Left lung (tissue), 10 donors: ENCODE results near the gene CDX1. TPM values are rescaled to one million over a fixed set of nuclear protein-coding genes. Genes with fewer than 3 reads are reported as not detected.
A peak's percentile ranks its signal among the peaks of the same experiment; 100 is the strongest.

ENCODE experiments used
- ATAC-seq: fragments of 200-7000 bp; cut with Tn5 transposase; one replicate; pipeline ENCODE4 v1.9.1; 2020; ENCODE audit warnings: moderate library complexity
- DNase-seq, 4 donors: peaks; one replicate each; pipeline ENCODE4 v3.0.0-alpha.2; 2013 to 2020
- H3K27ac ChIP-seq, 2 donors: fragments of 200-600 bp; sonication (generic) in 1 of 2; one replicate each; pipeline versions ENCODE4 v1.5.0 to v1.8.0; 2020 to 2021
- H3K27me3 ChIP-seq, 2 donors: fragments of 200-600 bp; sonication (generic) in 1 of 2; one replicate each; pipeline versions ENCODE4 v1.5.0 to v1.8.0; 2020 to 2021
- H3K36me3 ChIP-seq, 2 donors: fragments of 200-600 bp; sonication (generic) in 1 of 2; one replicate each; pipeline versions ENCODE4 v1.5.0 to v1.8.0; 2020 to 2021
- H3K4me1 ChIP-seq, 2 donors: fragments of 200-600 bp; one replicate each; pipeline ENCODE4 v1.8.0; 2021
- H3K4me3 ChIP-seq, 2 donors: fragments of 200-600 bp; sonication (generic) in 1 of 2; one replicate each; pipeline versions ENCODE4 v1.5.0 to v1.8.0; 2020 to 2021; ENCODE audit warnings: mild to moderate bottlenecking in 1 of 2
- H3K9me3 ChIP-seq, 2 donors: fragments of 200-600 bp; sonication (generic) in 1 of 2; one replicate each; pipeline versions ENCODE4 v1.5.0 to v1.8.0; 2020 to 2021
- CTCF ChIP-seq, 2 donors: fragments of 200-600 bp; sonication (generic) in 1 of 2; IDR thresholded peaks; one replicate each; pipeline versions ENCODE4 v1.5.0 to v1.8.0; 2021; ENCODE audit warnings: antibody characterized with exemption in 2 of 2
- intact Hi-C, 2 donors: fragments of 100-400 bp; cut with DNase I; formaldehyde crosslinking; loops; one replicate each; pipeline versions ENCODE4 v1.11.2 to v1.14.2; 2022
- polyA plus RNA-seq, 6 donors: library from polyadenylated mRNA; unstranded; fragments of 120-200 nt; gene quantifications; one replicate each; pipeline ENCODE4 v1.2.1, GENCODE V29; 2013; ENCODE audit not compliant: insufficient read length in 6 of 6
- total RNA-seq, 2 donors: library from RNA; stranded (reverse); fragmentation: NEBNext Ultra II Directional; extraction: Animal tissue kit (Norgen Biotek cat#: 25700); gene quantifications; one replicate each; pipeline ENCODE4 v1.2.1, GENCODE V29; 2021
- donor health status: DM: no; HTN: yes; CAD: no.
- donor health status: DM: no; HTN: no; CAD: no.

The CDX1 gene
- total and polyA plus RNA-seq, 8 donors, result 0.14 to 0.60 (median 0.34) TPM; not detected in 1

DNA sequence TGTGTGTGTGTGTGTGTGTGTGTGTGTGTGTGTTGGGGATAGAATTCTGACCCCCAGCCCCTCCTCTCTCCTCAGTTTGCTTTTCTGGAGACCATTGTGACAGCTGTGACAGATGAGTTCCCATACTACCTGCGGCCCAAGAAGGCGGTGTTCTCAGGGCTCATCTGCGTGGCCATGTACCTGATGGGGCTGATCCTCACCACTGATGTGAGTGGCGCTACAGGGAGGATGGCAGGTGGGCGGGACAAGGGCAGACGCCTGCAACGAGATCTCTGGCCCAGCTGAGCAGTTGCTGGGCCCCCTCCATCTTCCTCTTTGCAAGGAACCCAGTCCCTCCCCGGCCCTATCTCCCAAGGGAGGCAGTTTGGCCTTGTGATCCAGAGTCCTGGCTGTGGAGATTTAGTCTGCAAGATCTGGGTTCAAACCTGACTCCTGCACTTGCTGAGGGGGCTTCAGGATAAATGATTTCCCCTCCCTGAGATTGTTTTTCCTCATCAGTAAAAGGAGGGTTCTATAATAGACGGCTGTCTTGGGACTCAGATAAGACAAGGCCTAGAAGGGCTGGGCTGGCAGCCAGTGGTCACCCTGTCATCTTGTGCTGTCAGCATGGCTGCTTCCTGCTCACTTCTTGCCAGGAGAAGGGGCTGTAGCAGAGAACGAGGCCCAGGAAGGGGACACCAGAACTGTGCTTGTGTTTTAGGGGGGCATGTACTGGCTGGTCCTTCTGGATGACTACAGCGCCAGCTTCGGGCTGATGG is 37.4 kb downstream of the CDX1 start:
- no peak for TF ChIP-seq CTCF (IDR thresholded peaks at IDR 0.05)
- ATAC-seq (no peak), DNase-seq (peak in 1 of 4 donors; percentile 33)
- Histone ChIP-seq H3K4me1 (no peaks in the 10 kb centered on the region), H3K27me3 (peaks cover 0 to 18% of the 10 kb centered on the region in 2 donors), H3K4me3 (no peak overlapping the region), H3K27ac (no peak overlapping the region), H3K36me3 (no peaks in the 10 kb centered on the region), H3K9me3 (no peaks in the 10 kb centered on the region)
- intact Hi-C loops, result no loop called here

- Histone ChIP-seq H3K36me3 (no peaks in the 10 kb centered on the region), H3K4me1 (no peaks in the 10 kb centered on the region), H3K27me3 (peaks cover 0 to 24% of the 10 kb centered on the region in 2 donors), H3K9me3 (no peaks in the 10 kb centered on the region), H3K27ac (no peak overlapping the region), H3K4me3 (no peak overlapping the region)
- intact Hi-C loops, result no loop called here
- ATAC-seq (no peak), DNase-seq (no peak)
- no peak for TF ChIP-seq CTCF (IDR thresholded peaks at IDR 0.05)
These were observed 38.0 kb downstream of the CDX1 start for GRCh38 chr5:150204590-150204960.

- no peak overlapping the region for H3K4me3 ChIP-seq
- no peaks in the 10 kb centered on the region for H3K36me3 ChIP-seq
- TF ChIP-seq CTCF (IDR thresholded peaks at IDR 0.05), result no peak
- DNase-seq (peak in 1 of 4 donors; percentile 47), ATAC-seq (no peak)
- intact Hi-C loops, result no loop called here
- H3K27ac ChIP-seq, result no peak overlapping the region
- peaks cover 0 to 28% of the 10 kb centered on the region in 2 donors for H3K27me3 ChIP-seq
- H3K9me3 ChIP-seq, result no peaks in the 10 kb centered on the region
- H3K4me1 ChIP-seq, result no peaks in the 10 kb centered on the region
These were observed 39.7 kb downstream of the CDX1 start for GRCh38 chr5:150206098-150206778.

DNA sequence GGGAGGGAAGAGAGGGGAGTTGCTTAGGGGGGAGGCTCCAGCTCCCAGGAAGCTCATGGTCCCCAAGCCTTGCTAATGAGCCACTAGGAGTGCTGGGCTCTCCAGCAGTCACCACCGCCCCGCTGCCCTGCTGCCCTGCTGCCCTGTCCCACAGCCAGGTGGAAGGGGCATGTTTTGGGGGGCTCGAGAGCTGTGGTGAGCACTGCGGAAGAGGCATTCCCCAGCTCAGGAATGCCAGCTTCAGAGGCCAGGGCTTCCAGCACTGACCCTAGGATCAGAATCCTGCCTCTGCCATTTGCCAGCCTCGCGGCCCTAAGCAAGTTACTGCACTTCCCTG is 40.2 kb downstream of the CDX1 start:
- TF ChIP-seq CTCF (IDR thresholded peaks at IDR 0.05), result no peak
- no peaks in the 10 kb centered on the region for H3K4me1 ChIP-seq
- intact Hi-C loops, result no loop called here
- no peaks in the 10 kb centered on the region for H3K9me3 ChIP-seq
- no peak overlapping the region for H3K4me3 ChIP-seq
- no peak overlapping the region for H3K27ac ChIP-seq
- H3K27me3 ChIP-seq, result peaks cover 0 to 28% of the 10 kb centered on the region in 2 donors
- no peak for ATAC-seq
- no peaks in the 10 kb centered on the region for H3K36me3 ChIP-seq
- DNase-seq, result peak in 1 of 4 donors; percentile 53
